K562 (cell line): ENCODE data around the gene GP1BB. TPM values are rescaled to one million over a fixed set of nuclear protein-coding genes. Genes with fewer than 3 reads are reported as not detected.

ENCODE experiments used
- ATAC-seq: fragments of 200-7000 bp; cut with Tn5 transposase; 3 replicates; pipeline ENCODE4 v1.9.1; 2020; ENCODE audit warnings: moderate library complexity
- BruUV-seq: library from RNA; stranded (reverse); fragments of 400-500 nt; replicated peaks from 2 replicates; lab custom pipeline; 2021; lab: Mats Ljungman, UMichigan
- CTCF ChIA-PET: fragments of 300-600 bp; formaldehyde crosslinking; extraction: SDS; loops from one replicate; lab custom pipeline; 2021; ENCODE audit warnings: low intra/inter-chr PET ratio; lab: Yijun Ruan, JAX
- POLR2A ChIA-PET: fragments of 300-600, 350-650 bp; sonication (Branson Sonifier 250); formaldehyde crosslinking; extraction: SDS; loops from one replicate; lab custom pipeline; 2021; ENCODE audit warnings: antibody characterized with exemption, inconsistent platforms; lab: Yijun Ruan, JAX
- DNase-seq, 4 experiments: peaks; one replicate each; pipeline versions ENCODE4 v3.0.0 to v3.0.0-alpha.2; 2011 to 2018; ENCODE audit warnings: low spot score in 3 of 4, mixed read lengths in 3 of 4; ENCODE audit errors: extremely low read depth in 1 of 4
- FAIRE-seq: peaks from 2 replicates; lab custom pipeline; 2011; peaks lifted over from hg19 to GRCh38; lab: Jason Lieb, UNC
- H2AFZ ChIP-seq: 2 replicates; pipeline ENCODE4 v1.6.0; 2011; ENCODE audit warnings: low read depth, low read length, control low read depth, inconsistent platforms
- H3K27ac ChIP-seq: fragments of 200-600 bp; 3 replicates; pipeline ENCODE4 v1.8.0; 2011; ENCODE audit warnings: low read depth, mild to moderate bottlenecking, control low read depth, inconsistent platforms, low read length, moderate library complexity, mixed read lengths; ENCODE audit errors: extremely low read depth
- H3K27me3 ChIP-seq, 2 experiments: fragments of 300-600 bp in 1 of 2; 2 replicates in 1 of 2; 3 replicates in 1 of 2; pipeline versions ENCODE4 v1.6.0 to v1.8.0; 2011; ENCODE audit warnings: inconsistent platforms in 2 of 2, low read length in 2 of 2, mild to moderate bottlenecking in 1 of 2, mixed read lengths in 1 of 2, moderate library complexity in 1 of 2; ENCODE audit not compliant: control insufficient read depth in 2 of 2, insufficient read depth in 2 of 2
- H3K36me3 ChIP-seq: fragments of 300-600 bp; 3 replicates; pipeline ENCODE4 v1.8.0; 2011; ENCODE audit warnings: mild to moderate bottlenecking, low read length, inconsistent platforms; ENCODE audit not compliant: control insufficient read depth, insufficient read depth
- H3K4me1 ChIP-seq, 2 experiments: fragments of 200-600 bp in 1 of 2; replicated peaks in 1 of 2; 2 replicates in 1 of 2; 3 replicates in 1 of 2; pipeline versions ENCODE4 v1.5.1 to v1.8.0; 2011; ENCODE audit warnings: inconsistent platforms in 2 of 2, low read length in 2 of 2, mild to moderate bottlenecking in 1 of 2, mixed read lengths in 1 of 2, moderate library complexity in 1 of 2; ENCODE audit not compliant: control insufficient read depth in 2 of 2, insufficient read depth in 2 of 2
- H3K4me2 ChIP-seq: 2 replicates; pipeline ENCODE4 v1.6.1; 2011; ENCODE audit warnings: low read length, control low read depth, inconsistent platforms, mixed read lengths; ENCODE audit not compliant: insufficient read depth
- H3K4me3 ChIP-seq: fragments of 200-600 bp; sonication (generic), shearing (Covaris generic); 2 replicates; pipeline ENCODE4 v1.5.1; 2016; ENCODE audit warnings: control low read depth, inconsistent platforms
- H3K79me2 ChIP-seq: fragments of 200-600 bp; 3 replicates; pipeline ENCODE4 v1.8.0; 2011; ENCODE audit warnings: low read length, inconsistent platforms; ENCODE audit not compliant: control insufficient read depth, insufficient read depth
- H3K9ac ChIP-seq, 2 experiments: 2 replicates each; pipeline versions ENCODE4 v1.6.0 to v1.6.1; 2011; ENCODE audit warnings: low read depth in 2 of 2, low read length in 2 of 2, control low read depth in 1 of 2, inconsistent platforms in 1 of 2, mild to moderate bottlenecking in 1 of 2, mixed read lengths in 1 of 2; ENCODE audit not compliant: insufficient read depth in 1 of 2
- H3K9me1 ChIP-seq: one replicate; pipeline ENCODE4 v1.6.0; 2011; ENCODE audit warnings: inconsistent platforms, mild to moderate bottlenecking, low read length, moderate library complexity; ENCODE audit not compliant: control insufficient read depth, insufficient read depth
- H3K9me3 ChIP-seq: replicated peaks from 2 replicates; pipeline ENCODE4 v1.5.1; 2011; ENCODE audit warnings: low read depth, low read length, inconsistent platforms; ENCODE audit not compliant: control insufficient read depth, insufficient read depth
- H4K20me1 ChIP-seq: replicated peaks from 2 replicates; pipeline ENCODE4 v1.6.1; 2011; ENCODE audit warnings: low read length, inconsistent platforms, mixed read lengths; ENCODE audit not compliant: control insufficient read depth, insufficient read depth
- ELK1 ChIP-seq: sonication (generic); formaldehyde crosslinking; IDR thresholded peaks from 2 replicates; pipeline ENCODE4 v1.8.1; 2022; ENCODE audit warnings: missing genetic modification reagents
- HOMEZ ChIP-seq: fragments of 250-450 bp; sonication (Bioruptor Pico); IDR thresholded peaks from 2 replicates; pipeline ENCODE4 v1.4.0; 2020; ENCODE audit warnings: mild to moderate bottlenecking, moderate library complexity
- LEF1 ChIP-seq: fragments of 450-650 bp; IDR thresholded peaks from 2 replicates; pipeline ENCODE4 v1.6.1; 2016; ENCODE audit warnings: mild to moderate bottlenecking
- NR2C2 ChIP-seq, 2 experiments: fragments of 200-800 bp in 1 of 2; sonication (Bioruptor generic) in 1 of 2; sonication (generic) in 1 of 2; formaldehyde crosslinking in 1 of 2; IDR thresholded peaks; 2 replicates each; pipeline versions ENCODE4 v1.6.1 to v1.8.0; 2016 to 2022; ENCODE audit warnings: mild to moderate bottlenecking in 1 of 2, missing compliant biosample characterization in 1 of 2, missing genetic modification characterization in 1 of 2, missing genetic modification reagents in 1 of 2
- SIN3A ChIP-seq, 2 experiments: fragments of 150-350 bp in 1 of 2; IDR thresholded peaks; 2 replicates each; pipeline ENCODE4 v1.6.1; 2011 to 2016; ENCODE audit warnings: borderline replicate concordance in 2 of 2, low read depth in 2 of 2, low read length in 2 of 2, mild to moderate bottlenecking in 2 of 2, moderate library complexity in 2 of 2; ENCODE audit not compliant: control insufficient read depth in 1 of 2
- SRSF9 ChIP-seq: fragments of 200-400 bp; formaldehyde crosslinking; IDR thresholded peaks from 2 replicates; pipeline ENCODE4 v1.6.1; 2017; ENCODE audit warnings: low read depth, low read length, borderline replicate concordance
- STAT6 ChIP-seq: sonication (generic); formaldehyde crosslinking; IDR thresholded peaks from 2 replicates; pipeline ENCODE4 v1.8.1; 2023; ENCODE audit warnings: mild to moderate bottlenecking, missing genetic modification reagents
- TAF7 ChIP-seq: fragments of 450-650 bp; IDR thresholded peaks from 2 replicates; pipeline ENCODE4 v1.6.1; 2016; ENCODE audit warnings: missing genetic modification characterization, missing compliant biosample characterization
- USF2 ChIP-seq: sonication (generic); formaldehyde crosslinking; IDR thresholded peaks from 2 replicates; pipeline ENCODE4 v1.5.0; 2020; ENCODE audit warnings: missing genetic modification reagents
- ZNF165 ChIP-seq: fragments of 250-450 bp; sonication (Bioruptor Pico); IDR thresholded peaks from 2 replicates; pipeline ENCODE4 v1.4.0; 2020; ENCODE audit warnings: borderline replicate concordance
- ZNF717 ChIP-seq: fragments of 250-450 bp; sonication (Bioruptor Pico); IDR thresholded peaks from 2 replicates; pipeline ENCODE4 v1.5.0; 2021
- WGBS: fragments of 100-300 bp; shearing (Covaris generic); methylation state at CpG from one replicate; pipeline ENCODE4 v1.1.6; 2016; ENCODE audit warnings: low coverage, mixed read lengths; ENCODE audit not compliant: insufficient coverage; ENCODE audit errors: missing lambda C conversion rate; 5-methylcytosine and 5-hydroxymethylcytosine counted together
- in situ Hi-C: fragments of 300-500 bp; cut with MboI; formaldehyde crosslinking; loops from 4 replicates; pipeline ENCODE4 v1.15.0; 2018; ENCODE audit warnings: inconsistent platforms, mixed read lengths
- intact Hi-C: fragments of 100-400 bp; cut with micrococcal nuclease; formaldehyde crosslinking; loops from 2 replicates; pipeline ENCODE4 v1.14.2; 2022
- polyA plus RNA-seq, 8 experiments: library from polyadenylated mRNA; depleted of rRNA in 4 of 8; stranded (reverse) in 5 of 8; unstranded in 3 of 8; fragments of >200 nt; fragmentation: Nextera tagmentation in 2 of 8; fragmentation: Illumina TruSeq in 1 of 8; extraction: Ambion mirVana in 2 of 8; extraction: Trizol in 1 of 8; gene quantifications; 2 replicates each; pipeline versions ENCODE4 v1.2.1 to v1.2.3, GENCODE V29; 2011 to 2014; ENCODE audit warnings: inconsistent platforms in 1 of 8, missing spikeins in 1 of 8
- total RNA-seq, 7 experiments: library from RNA; depleted of rRNA in 6 of 7; stranded (reverse); fragments of >200 nt in 6 of 7; fragmentation: Illumina TruSeq in 2 of 7; extraction: Trizol in 2 of 7; gene quantifications; 2 replicates each; pipeline versions ENCODE4 v1.2.1 to v1.2.3, GENCODE V29; 2011 to 2021; ENCODE audit warnings: low replicate concordance in 1 of 7

GP1BB gene
- total and polyA plus RNA-seq, 9 of the 15 experiments (the other 6 are each of a cell fraction or from before 2014, with no cell fraction given), result 0.69 to 162 (median 2.8) TPM

GRCh38 chr22:19720150-19720827 lies 3.0 kb upstream of the GP1BB start:
- in situ Hi-C loops, result loop anchor here (10.0 kb wide), 1 partner anchor 395 kb away; the partner anchor contains the start of genes RANBP1 and TRMT2A
- intact Hi-C loops, result loop anchor here (5.0 kb wide), 1 partner anchor 423 kb away; no protein-coding TSS in a partner anchor
- H3K9ac ChIP-seq, result peak overlapping the region in 1 of 2 experiments; percentile 98; a peak in 2 of 4 replicates
- 0 out of 2 replicates have a peak, but pooled peaks cover 2% of the 10 kb centered on the region for H3K9me3 ChIP-seq
- CTCF ChIA-PET, result interaction anchor here (2.4 kb wide), 1 partner anchor 90 kb away, joined by 12 read pairs; no protein-coding TSS in a partner anchor
- BruUV-seq, result no TSS peak
- FAIRE-seq (no peak), DNase-seq (no peak), ATAC-seq (no peak)
- H3K27ac ChIP-seq, result no peak overlapping the region; the same call in 2 of the 3 replicates
- H2AFZ ChIP-seq, result no peak overlapping the region
- H3K4me1 ChIP-seq, result peaks cover 61 to 100% of the 10 kb centered on the region in 2 experiments
- peaks cover 42% of the 10 kb centered on the region for H4K20me1 ChIP-seq
- H3K4me2 ChIP-seq, result no peak overlapping the region
- 92% methylated on average over 26 of the region's 26 CpGs for WGBS
- peaks cover 51% of the 10 kb centered on the region for H3K79me2 ChIP-seq
- POLR2A ChIA-PET, result interaction anchor here (0.5 to 2.7 kb wide), 28 partner anchors 10 to 1054 kb away, joined by 3 to 8 read pairs (median 4); partner anchors contain the start of gene SERPIND1
- no peak overlapping the region for H3K4me3 ChIP-seq
- peaks cover 40% of the 10 kb centered on the region for H3K36me3 ChIP-seq
- H3K27me3 ChIP-seq, result no peaks in the 10 kb centered on the region
- peaks cover 27% of the 10 kb centered on the region for H3K9me1 ChIP-seq
- TF ChIP-seq ELK1 (CRISPR knock-in tag) (no peak), SIN3A (IDR thresholded peaks at IDR 0.05; ENCODE audit: borderline replicate concordance in 2 of 2, control insufficient read depth in 1 of 2, low read depth in 2 of 2, low read length in 2 of 2) (no peak), HOMEZ (CRISPR knock-in tag) (no peak), TAF7 (0 out of 2 replicates have a peak, but pooled peaks have one; percentile 30), LEF1 (no peak), ZNF165 (CRISPR knock-in tag) (no peak), STAT6 (CRISPR knock-in tag) (peak; percentile 22; the same call in 1 of the 2 replicates), USF2 (CRISPR knock-in tag) (no peak), SRSF9 (no peak), NR2C2 (CRISPR knock-in tag; IDR thresholded peaks at IDR 0.05) (no peak), NR2C2 (tag; IDR thresholded peaks at IDR 0.05) (no peak), ZNF717 (no peak)
